ENCODE measurements around the gene CENATAC. TPM values are rescaled to one million over a fixed set of nuclear protein-coding genes. Genes with fewer than 3 reads are reported as not detected.
"Not testable (repeated sequence)": the region's sequence is repeated elsewhere in the genome, so short reads cannot be mapped to it uniquely, and the experiment has no call there.

The CENATAC gene
- total and polyA plus RNA-seq, 4 donors, result 6.0 to 33.6 (median 13.2) TPM

GRCh38 chr11:118980191-118980881, 17.6 kb upstream of the CENATAC start (continued):
- TF ChIP-seq REST (IDR thresholded peaks at IDR 0.05), result no peak
- TF ChIP-seq FOXA2 (IDR thresholded peaks at IDR 0.05), result no peak

GRCh38 chr11:118984337-118984736, 13.6 kb upstream of the CENATAC start:
- DNase-seq (ENCODE audit: low spot score); H3K9ac ChIP-seq (ENCODE audit: low read depth in 1 of 2, low read length in 2 of 2): not testable (repeated sequence)
- 69% methylated on average over 8 of the region's 8 CpGs for WGBS

GRCh38 chr11:118984825-118985224, 13.1 kb upstream of the CENATAC start:
- Histone ChIP-seq H3K9me3 (ENCODE audit: control insufficient read depth in 4 of 4, low read length in 3 of 4) (no peaks in the 10 kb centered on the region), H3K27me3 (ENCODE audit: control insufficient read depth in 4 of 4, insufficient read depth in 4 of 4, low read length in 3 of 4) (no peaks in the 10 kb centered on the region), H3K4me3 (ENCODE audit: low read depth in 1 of 3, low read length in 3 of 3) (no peak overlapping the region), H3K4me1 (ENCODE audit: control insufficient read depth in 4 of 4, insufficient read depth in 4 of 4, low read length in 3 of 4) (no peaks in the 10 kb centered on the region), H3K9ac (ENCODE audit: low read depth in 1 of 2, low read length in 2 of 2) (no peak overlapping the region), H3K36me3 (ENCODE audit: control insufficient read depth in 4 of 4, insufficient read depth in 3 of 4, low read depth in 1 of 4, low read length in 3 of 4) (no peaks in the 10 kb centered on the region), H3K27ac (ENCODE audit: low read depth in 1 of 2, low read length in 2 of 2) (no peak overlapping the region)
- no peak for TF ChIP-seq JUND (IDR thresholded peaks at IDR 0.05)
- no peak for TF ChIP-seq EGR1 (IDR thresholded peaks at IDR 0.05; ENCODE audit: low read depth in 2 of 2)
- TF ChIP-seq CTCF (IDR thresholded peaks at IDR 0.05; ENCODE audit: low read depth, low read length, missing input control), result no peak
- TF ChIP-seq NR2F2 (IDR thresholded peaks at IDR 0.05), result no peak
- no peak for TF ChIP-seq HNF4A (conservative IDR thresholded peaks at IDR 0.05)
- no peak for DNase-seq (ENCODE audit: low spot score)
- 94% methylated on average over 2 of the region's 2 CpGs for WGBS

More at GRCh38 chr11:118984337-118984736, 13.6 kb upstream of the CENATAC start:
- not testable (repeated sequence) for H3K9me3 ChIP-seq (ENCODE audit: control insufficient read depth in 4 of 4, low read length in 3 of 4); H3K36me3 ChIP-seq (ENCODE audit: control insufficient read depth in 4 of 4, insufficient read depth in 3 of 4, low read depth in 1 of 4, low read length in 3 of 4); H3K4me1 ChIP-seq (ENCODE audit: control insufficient read depth in 4 of 4, insufficient read depth in 4 of 4, low read length in 3 of 4); H3K27ac ChIP-seq (ENCODE audit: low read depth in 1 of 2, low read length in 2 of 2); H3K4me3 ChIP-seq (ENCODE audit: low read depth in 1 of 3, low read length in 3 of 3); H3K27me3 ChIP-seq (ENCODE audit: control insufficient read depth in 4 of 4, insufficient read depth in 4 of 4, low read length in 3 of 4)

GRCh38 chr11:118988280-118988679, 9.7 kb upstream of the CENATAC start:
- Histone ChIP-seq H3K27ac (ENCODE audit: low read depth in 1 of 2, low read length in 2 of 2) (no peak overlapping the region), H3K4me3 (ENCODE audit: low read depth in 1 of 3, low read length in 3 of 3) (no peak overlapping the region), H3K27me3 (ENCODE audit: control insufficient read depth in 4 of 4, insufficient read depth in 4 of 4, low read length in 3 of 4) (no peaks in the 10 kb centered on the region), H3K9ac (ENCODE audit: low read depth in 1 of 2, low read length in 2 of 2) (no peak overlapping the region), H3K36me3 (ENCODE audit: control insufficient read depth in 4 of 4, insufficient read depth in 3 of 4, low read depth in 1 of 4, low read length in 3 of 4) (no peaks in the 10 kb centered on the region), H3K9me3 (ENCODE audit: control insufficient read depth in 4 of 4, low read length in 3 of 4) (no peaks in the 10 kb centered on the region), H3K4me1 (ENCODE audit: control insufficient read depth in 4 of 4, insufficient read depth in 4 of 4, low read length in 3 of 4) (no peaks in the 10 kb centered on the region)
- WGBS, result 93% methylated on average over 5 of the region's 5 CpGs
- no peak for DNase-seq (ENCODE audit: low spot score)
- TF ChIP-seq RXRA (IDR thresholded peaks at IDR 0.05) (no peak), MAX (IDR thresholded peaks at IDR 0.05) (no peak), JUND (IDR thresholded peaks at IDR 0.05) (no peak), GABPA (IDR thresholded peaks at IDR 0.05 in 1 of 2, conservative IDR thresholded peaks at IDR 0.05 in 1 of 2) (no peak), YY1 (IDR thresholded peaks at IDR 0.05) (no peak), FOXA2 (IDR thresholded peaks at IDR 0.05) (no peak), SP1 (IDR thresholded peaks at IDR 0.05) (no peak), FOXA1 (IDR thresholded peaks at IDR 0.05) (no peak), REST (IDR thresholded peaks at IDR 0.05) (no peak), HNF4A (conservative IDR thresholded peaks at IDR 0.05) (no peak), HNF4G (IDR thresholded peaks at IDR 0.05) (no peak), TAF1 (conservative IDR thresholded peaks at IDR 0.05) (no peak)

Measured in liver (tissue), 9 donors.